ENCODE results near the gene CCDC61.

Gene CCDC61

DNA sequence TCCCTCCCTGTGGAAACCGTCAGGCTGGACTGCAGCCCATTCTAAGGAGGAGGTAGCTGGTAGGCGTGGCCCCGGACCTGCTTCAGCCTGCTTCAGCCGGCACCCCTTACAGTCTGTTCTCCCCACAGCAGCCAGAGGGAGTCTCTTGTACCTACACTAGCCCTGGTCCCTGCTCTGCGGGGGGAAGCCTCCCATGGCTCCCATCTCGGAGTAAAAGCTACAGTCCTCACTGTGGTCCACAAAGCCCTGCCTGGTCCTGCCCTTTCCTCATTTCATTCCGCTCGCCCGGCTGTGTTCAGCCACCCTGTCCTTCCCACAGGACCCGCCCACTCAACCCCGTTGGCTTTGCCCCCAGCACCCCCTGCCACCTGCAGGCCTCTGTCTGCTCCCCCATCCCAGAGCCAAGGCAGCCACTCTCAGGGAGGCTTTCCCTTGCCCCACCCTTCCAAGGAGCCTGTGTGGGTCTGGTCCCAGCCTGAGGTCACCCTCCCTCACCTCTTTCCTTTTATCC is 26.3 kb downstream of the CCDC61 start:
- TF ChIP-seq SPI1 (IDR thresholded peaks at IDR 0.05; ENCODE audit: low read depth, low read length) (no peak), POU2F2 (IDR thresholded peaks at IDR 0.05; ENCODE audit: low read depth, low read length) (no peak), TAF1 (IDR thresholded peaks at IDR 0.05; ENCODE audit: low read depth, low read length) (no peak), POLR2A (IDR thresholded peaks at IDR 0.05; ENCODE audit: low read depth, low read length) (no peak), PAX5 (IDR thresholded peaks at IDR 0.05; ENCODE audit: insufficient read depth, low read length, severe bottlenecking) (no peak), POLR2AphosphoS5 (IDR thresholded peaks at IDR 0.05; ENCODE audit: low read depth, low read length) (no peak)
- FAIRE-seq (no peak), DNase-seq (ENCODE audit: insufficient read length, low spot score) (no peak)

DNA sequence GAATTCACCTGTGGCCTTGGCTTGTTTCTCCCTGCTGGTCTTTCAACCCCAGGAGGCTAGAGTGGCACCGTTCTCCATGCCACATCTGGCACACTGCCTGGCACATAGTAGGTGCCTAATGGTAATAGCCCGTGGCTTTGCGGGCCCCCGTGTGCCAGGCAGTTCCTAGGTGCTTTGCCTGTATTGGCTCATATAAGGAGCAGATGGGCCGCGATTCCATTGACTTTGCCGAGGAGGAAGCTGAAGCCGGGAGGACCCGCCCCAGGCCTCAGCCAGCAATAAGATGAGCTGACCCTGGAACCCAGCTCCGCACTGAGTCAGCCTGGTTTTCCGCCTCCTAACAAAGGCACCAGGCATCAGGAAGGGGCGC is 26.8 kb downstream of the CCDC61 start:
- DNase-seq (ENCODE audit: insufficient read length, low spot score) (no peak), FAIRE-seq (no peak)
- TF ChIP-seq POLR2A (IDR thresholded peaks at IDR 0.05; ENCODE audit: low read depth, low read length) (no peak), PAX5 (IDR thresholded peaks at IDR 0.05; ENCODE audit: insufficient read depth, low read length, severe bottlenecking) (no peak), SPI1 (IDR thresholded peaks at IDR 0.05; ENCODE audit: low read depth, low read length) (no peak), POU2F2 (IDR thresholded peaks at IDR 0.05; ENCODE audit: low read depth, low read length) (no peak), POLR2AphosphoS5 (IDR thresholded peaks at IDR 0.05; ENCODE audit: low read depth, low read length) (no peak), TAF1 (IDR thresholded peaks at IDR 0.05; ENCODE audit: low read depth, low read length) (no peak)

DNA sequence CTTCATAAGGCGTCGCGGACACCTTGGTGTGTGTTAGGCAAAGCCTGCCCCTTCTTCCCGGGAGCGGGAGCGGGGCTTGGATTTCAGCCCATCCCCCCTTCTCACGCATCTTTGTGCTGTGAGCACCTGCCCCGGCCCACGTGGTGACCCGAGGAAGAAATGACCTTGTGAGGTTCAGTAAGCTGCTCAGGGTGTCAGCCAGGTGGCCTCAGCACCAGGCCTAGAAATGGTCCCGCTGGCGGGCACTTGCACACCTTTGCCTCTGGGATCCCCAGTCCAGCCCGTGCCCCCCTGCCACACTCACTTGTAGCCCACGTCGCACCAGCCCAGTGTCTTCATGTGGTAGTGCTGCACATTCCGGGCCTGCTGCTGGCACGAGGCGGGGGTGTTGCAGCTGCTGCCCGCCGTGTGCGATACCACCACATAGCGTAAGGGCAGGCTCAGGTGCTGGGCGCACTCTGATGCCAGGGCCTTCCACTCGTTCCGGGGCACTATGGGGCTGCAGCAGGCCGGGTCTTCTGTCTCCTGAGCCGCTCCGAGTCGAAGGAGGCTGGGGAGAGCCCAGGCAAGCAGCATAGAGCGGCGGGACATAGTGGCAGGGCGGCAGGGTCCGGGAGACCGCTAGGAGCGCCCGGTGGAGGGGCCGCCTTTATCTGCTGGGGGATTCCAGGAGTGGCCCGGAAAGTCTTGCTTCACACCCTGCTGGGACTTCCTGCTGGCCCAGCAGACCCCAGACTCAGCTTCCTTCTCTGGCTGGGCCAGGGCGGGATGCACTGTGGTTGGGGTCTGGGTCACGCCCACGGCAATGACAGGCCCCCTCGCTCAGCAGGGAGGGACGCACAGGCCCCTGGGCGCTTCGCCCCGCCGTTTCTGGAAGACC is 27.4 kb downstream of the CCDC61 start, which contains the start of gene PGLYRP1:
Gene PGLYRP1 (minus strand): TSS at position 623 of the 880 bp plus-strand sequence. CDS start 32 bp downstream, at position 591.
- no peak for FAIRE-seq
- no peak for DNase-seq (ENCODE audit: insufficient read length, low spot score)
- no peak for TF ChIP-seq POLR2AphosphoS5 (IDR thresholded peaks at IDR 0.05; ENCODE audit: low read depth, low read length)
- no peak for TF ChIP-seq POLR2A (IDR thresholded peaks at IDR 0.05; ENCODE audit: low read depth, low read length)
- no peak for TF ChIP-seq SPI1 (IDR thresholded peaks at IDR 0.05; ENCODE audit: low read depth, low read length)
- no peak for TF ChIP-seq POU2F2 (IDR thresholded peaks at IDR 0.05; ENCODE audit: low read depth, low read length)
- no peak for TF ChIP-seq TAF1 (IDR thresholded peaks at IDR 0.05; ENCODE audit: low read depth, low read length)
- TF ChIP-seq PAX5 (IDR thresholded peaks at IDR 0.05; ENCODE audit: insufficient read depth, low read length, severe bottlenecking) = no peak

- DNase-seq (ENCODE audit: insufficient read length, low spot score) = no peak
- FAIRE-seq = no peak
- TF ChIP-seq TAF1 (IDR thresholded peaks at IDR 0.05; ENCODE audit: low read depth, low read length) (no peak), POLR2A (IDR thresholded peaks at IDR 0.05; ENCODE audit: low read depth, low read length) (no peak), POLR2AphosphoS5 (IDR thresholded peaks at IDR 0.05; ENCODE audit: low read depth, low read length) (no peak), SPI1 (IDR thresholded peaks at IDR 0.05; ENCODE audit: low read depth, low read length) (no peak), POU2F2 (IDR thresholded peaks at IDR 0.05; ENCODE audit: low read depth, low read length) (no peak), PAX5 (IDR thresholded peaks at IDR 0.05; ENCODE audit: insufficient read depth, low read length, severe bottlenecking) (no peak)
These were observed 28.1 kb downstream of the CCDC61 start for GRCh38 chr19:46023311-46023779.

DNA sequence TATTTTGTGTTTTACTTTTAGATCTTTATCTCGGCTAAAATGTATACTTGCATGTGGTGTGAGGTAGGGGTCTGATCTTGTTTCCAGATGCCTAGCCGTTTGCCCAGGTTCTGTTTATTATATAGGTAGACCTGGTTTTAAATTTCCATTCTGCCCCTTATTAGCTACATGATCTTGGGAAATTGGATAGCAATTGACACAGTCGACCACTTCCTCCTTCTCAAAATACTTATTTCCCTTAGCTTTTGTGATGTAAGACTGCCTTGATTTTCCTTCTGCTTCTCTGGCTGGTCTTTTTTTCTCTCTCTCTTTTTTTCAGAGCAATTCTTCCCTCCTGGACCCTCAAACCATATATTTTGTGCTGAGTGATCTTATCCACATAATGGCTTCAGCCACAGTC is 30.6 kb downstream of the CCDC61 start:
- DNase-seq (ENCODE audit: insufficient read length, low spot score) = no peak
- no peak for FAIRE-seq
- no peak for TF ChIP-seq TAF1 (IDR thresholded peaks at IDR 0.05; ENCODE audit: low read depth, low read length)
- TF ChIP-seq SPI1 (IDR thresholded peaks at IDR 0.05; ENCODE audit: low read depth, low read length) = 0 out of 2 replicates have a peak, but pooled peaks have one; percentile 8

DNA sequence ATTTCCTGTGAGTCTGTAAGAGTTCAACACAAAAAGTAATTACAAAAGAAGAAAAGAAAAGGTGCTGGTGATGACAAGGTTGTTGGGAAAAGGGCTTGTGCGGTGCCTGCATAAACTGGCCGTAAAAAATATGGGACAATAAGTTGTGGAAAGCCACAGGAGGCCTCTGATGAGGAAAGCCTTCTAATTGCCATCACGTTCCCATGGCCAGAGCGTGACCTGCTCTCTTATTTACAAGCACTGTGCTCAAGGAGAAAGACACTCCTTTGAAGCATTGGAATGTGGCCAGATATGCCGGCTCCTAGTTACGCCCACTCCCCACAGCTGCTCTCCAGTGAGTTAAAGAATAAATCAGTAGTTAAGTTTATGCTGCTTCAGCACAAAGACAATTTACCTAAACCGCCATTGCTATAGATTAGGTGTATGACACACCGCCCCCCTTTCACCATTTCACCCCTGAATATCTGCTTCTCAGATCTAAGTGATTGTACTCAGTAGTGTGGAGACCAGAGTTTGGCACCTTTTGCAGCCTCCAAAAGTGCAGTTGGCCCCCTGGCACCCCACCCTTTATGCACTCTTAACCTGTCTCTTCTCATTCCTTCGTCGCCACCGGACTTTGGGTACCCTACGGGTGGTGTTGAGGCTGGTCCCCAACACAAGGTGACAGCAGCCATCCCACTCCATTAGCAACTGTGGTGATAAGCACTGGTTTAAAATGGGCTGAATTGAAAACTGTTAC is 35.7 kb downstream of the CCDC61 start:
- no peak for DNase-seq (ENCODE audit: insufficient read length, low spot score)
- FAIRE-seq = no peak
- TF ChIP-seq SPI1 (IDR thresholded peaks at IDR 0.05; ENCODE audit: low read depth, low read length) = no peak
- no peak for TF ChIP-seq POLR2AphosphoS5 (IDR thresholded peaks at IDR 0.05; ENCODE audit: low read depth, low read length)
- no peak for TF ChIP-seq POU2F2 (IDR thresholded peaks at IDR 0.05; ENCODE audit: low read depth, low read length)
- TF ChIP-seq POLR2A (IDR thresholded peaks at IDR 0.05; ENCODE audit: low read depth, low read length) = no peak
- no peak for TF ChIP-seq TAF1 (IDR thresholded peaks at IDR 0.05; ENCODE audit: low read depth, low read length)
- TF ChIP-seq PAX5 (IDR thresholded peaks at IDR 0.05; ENCODE audit: insufficient read depth, low read length, severe bottlenecking) = no peak

DNA sequence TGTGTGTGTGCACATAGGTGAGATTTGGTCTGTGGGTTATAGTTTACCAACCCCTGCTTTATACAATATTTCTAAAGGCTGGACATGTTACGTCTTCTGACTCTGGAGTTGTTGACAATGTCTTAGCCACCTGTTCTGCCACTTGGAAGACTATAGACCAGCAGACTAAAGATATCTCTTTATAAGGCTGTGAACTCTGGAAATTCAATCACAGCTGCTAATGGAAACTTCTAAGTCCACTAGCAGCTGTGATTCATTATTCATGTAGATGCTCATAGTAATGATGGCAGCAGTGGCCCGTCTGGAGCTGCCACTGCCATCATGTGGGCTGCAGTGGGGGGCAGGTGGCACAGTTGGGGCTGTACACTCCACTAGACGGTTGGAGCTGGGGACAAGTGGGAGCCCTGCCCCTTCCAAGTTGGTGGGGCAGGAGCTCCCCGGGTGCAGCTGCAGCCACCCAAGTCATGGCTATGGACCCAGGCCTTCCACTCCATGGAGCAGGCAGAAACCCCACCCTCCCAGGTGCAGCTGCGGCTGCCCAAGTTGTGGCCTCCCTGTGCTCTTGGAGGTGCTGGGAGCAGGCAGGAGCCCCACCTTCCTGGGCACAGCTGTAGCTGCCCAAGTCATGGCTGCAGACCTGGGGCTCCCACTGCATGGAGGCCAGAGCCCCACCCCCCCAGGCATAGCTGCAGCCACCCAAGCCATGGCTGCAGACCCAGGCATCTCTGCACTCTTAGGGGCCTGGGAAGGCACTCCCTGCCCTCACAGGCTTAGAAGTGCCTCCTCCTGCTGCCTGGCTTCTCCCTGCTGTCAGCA is 36.7 kb downstream of the CCDC61 start:
- FAIRE-seq (no peak), DNase-seq (ENCODE audit: insufficient read length, low spot score) (no peak)
- TF ChIP-seq SPI1 (IDR thresholded peaks at IDR 0.05; ENCODE audit: low read depth, low read length) (no peak), POU2F2 (IDR thresholded peaks at IDR 0.05; ENCODE audit: low read depth, low read length) (no peak), POLR2A (IDR thresholded peaks at IDR 0.05; ENCODE audit: low read depth, low read length) (no peak), TAF1 (IDR thresholded peaks at IDR 0.05; ENCODE audit: low read depth, low read length) (no peak), PAX5 (IDR thresholded peaks at IDR 0.05; ENCODE audit: insufficient read depth, low read length, severe bottlenecking) (no peak), POLR2AphosphoS5 (IDR thresholded peaks at IDR 0.05; ENCODE audit: low read depth, low read length) (no peak)

- TF ChIP-seq PAX5 (IDR thresholded peaks at IDR 0.05; ENCODE audit: insufficient read depth, low read length, severe bottlenecking) (no peak), POLR2A (IDR thresholded peaks at IDR 0.05; ENCODE audit: low read depth, low read length) (no peak), POU2F2 (IDR thresholded peaks at IDR 0.05; ENCODE audit: low read depth, low read length) (no peak), POLR2AphosphoS5 (IDR thresholded peaks at IDR 0.05; ENCODE audit: low read depth, low read length) (no peak), SPI1 (IDR thresholded peaks at IDR 0.05; ENCODE audit: low read depth, low read length) (no peak), TAF1 (IDR thresholded peaks at IDR 0.05; ENCODE audit: low read depth, low read length) (no peak)
- no peak for FAIRE-seq
These were observed 37.3 kb downstream of the CCDC61 start for GRCh38 chr19:46032597-46033025.

More at GRCh38 chr19:46032597-46033025, 37.3 kb downstream of the CCDC61 start:
- DNase-seq (ENCODE audit: insufficient read length, low spot score) = no peak

Data from GM12891 (cell line).